Measurements from ENCODE around the gene STAC2.
A peak's percentile ranks its signal among the peaks of the same experiment; 100 is the strongest.

STAC2 gene

GRCh38 chr17:39231091-39231561 lies 5.4 kb upstream of the STAC2 start:
- Histone ChIP-seq H3K4me2 (ENCODE audit: low read length) (no peak overlapping the region), H3K4ac (ENCODE audit: low read depth, low read length) (no peak overlapping the region), H3K36me3 (ENCODE audit: control insufficient read depth, insufficient read depth, low read length) (no peaks in the 10 kb centered on the region), H3K9ac (ENCODE audit: low read length) (no peak overlapping the region), H3K23ac (ENCODE audit: low read length) (no peak overlapping the region), H3K27me3 (ENCODE audit: insufficient read depth, low read length, poor library complexity) (peaks cover 1% of the 10 kb centered on the region), H3K79me1 (ENCODE audit: low read length) (no peaks in the 10 kb centered on the region), H3K27ac (ENCODE audit: low read depth, low read length) (no peak overlapping the region), H3K4me1 (ENCODE audit: control insufficient read depth, low read depth, low read length) (peaks cover 4% of the 10 kb centered on the region), H2BK15ac (replicated peaks; ENCODE audit: low read depth) (no peak overlapping the region), H3K18ac (ENCODE audit: low read length) (no peak overlapping the region), H2AK5ac (ENCODE audit: low read length) (no peak overlapping the region), H2BK5ac (ENCODE audit: low read length) (no peak overlapping the region), H3K56ac (ENCODE audit: low read length) (no peak overlapping the region), H3K4me3 (ENCODE audit: low read length) (no peak overlapping the region), H2BK120ac (ENCODE audit: low read depth, low read length) (no peak overlapping the region), H3K79me2 (ENCODE audit: control insufficient read depth, insufficient read depth, low read length) (no peaks in the 10 kb centered on the region), H4K8ac (ENCODE audit: low read depth, low read length) (no peak overlapping the region), H4K5ac (ENCODE audit: low read length) (no peak overlapping the region)
- DNase-seq, result no peak
- no CpG with 5 or more reads among the region's 10 CpGs for WGBS (ENCODE audit: extremely low coverage, insufficient coverage, low lambda C conversion rate)

GRCh38 chr17:39230361-39230760 lies 4.6 kb upstream of the STAC2 start:
- Histone ChIP-seq H3K79me1 (ENCODE audit: low read length) (no peaks in the 10 kb centered on the region), H3K27me3 (ENCODE audit: insufficient read depth, low read length, poor library complexity) (peaks cover 4% of the 10 kb centered on the region), H3K4me2 (ENCODE audit: low read length) (no peak overlapping the region), H2BK5ac (ENCODE audit: low read length) (no peak overlapping the region), H3K36me3 (ENCODE audit: control insufficient read depth, insufficient read depth, low read length) (no peaks in the 10 kb centered on the region), H3K4ac (ENCODE audit: low read depth, low read length) (no peak overlapping the region), H3K9ac (ENCODE audit: low read length) (no peak overlapping the region), H3K18ac (ENCODE audit: low read length) (no peak overlapping the region), H3K27ac (ENCODE audit: low read depth, low read length) (no peak overlapping the region), H4K5ac (ENCODE audit: low read length) (no peak overlapping the region), H3K4me1 (ENCODE audit: control insufficient read depth, low read depth, low read length) (peaks cover 5% of the 10 kb centered on the region), H3K4me3 (ENCODE audit: low read length) (no peak overlapping the region), H2AK5ac (ENCODE audit: low read length) (no peak overlapping the region), H4K8ac (ENCODE audit: low read depth, low read length) (no peak overlapping the region), H3K23ac (ENCODE audit: low read length) (no peak overlapping the region), H3K56ac (ENCODE audit: low read length) (no peak overlapping the region), H2BK15ac (replicated peaks; ENCODE audit: low read depth) (no peak overlapping the region), H2BK120ac (ENCODE audit: low read depth, low read length) (no peak overlapping the region), H3K79me2 (ENCODE audit: control insufficient read depth, insufficient read depth, low read length) (no peaks in the 10 kb centered on the region)
- no peak for DNase-seq
- WGBS (ENCODE audit: extremely low coverage, insufficient coverage, low lambda C conversion rate), result no CpG with 5 or more reads among the region's 1 CpG

- Histone ChIP-seq H3K36me3 (ENCODE audit: control insufficient read depth, insufficient read depth, low read length) (no peaks in the 10 kb centered on the region), H2BK120ac (ENCODE audit: low read depth, low read length) (no peak overlapping the region), H3K4me2 (ENCODE audit: low read length) (no peak overlapping the region), H2AK5ac (ENCODE audit: low read length) (no peak overlapping the region), H3K79me2 (ENCODE audit: control insufficient read depth, insufficient read depth, low read length) (no peaks in the 10 kb centered on the region), H3K27me3 (ENCODE audit: insufficient read depth, low read length, poor library complexity) (peaks cover 13% of the 10 kb centered on the region), H3K79me1 (ENCODE audit: low read length) (no peaks in the 10 kb centered on the region), H3K4ac (ENCODE audit: low read depth, low read length) (no peak overlapping the region), H2BK15ac (replicated peaks; ENCODE audit: low read depth) (no peak overlapping the region), H4K5ac (ENCODE audit: low read length) (no peak overlapping the region), H3K23ac (ENCODE audit: low read length) (no peak overlapping the region), H3K4me3 (ENCODE audit: low read length) (no peak overlapping the region), H3K18ac (ENCODE audit: low read length) (no peak overlapping the region), H3K27ac (ENCODE audit: low read depth, low read length) (no peak overlapping the region), H3K4me1 (ENCODE audit: control insufficient read depth, low read depth, low read length) (peaks cover 5% of the 10 kb centered on the region), H3K9ac (ENCODE audit: low read length) (no peak overlapping the region), H4K8ac (ENCODE audit: low read depth, low read length) (no peak overlapping the region), H3K56ac (ENCODE audit: low read length) (no peak overlapping the region), H2BK5ac (ENCODE audit: low read length) (no peak overlapping the region)
- DNase-seq, result no peak
- WGBS (ENCODE audit: extremely low coverage, insufficient coverage, low lambda C conversion rate), result no CpG with 5 or more reads among the region's 11 CpGs
Measured at GRCh38 chr17:39229274-39229913, 3.6 kb upstream of the STAC2 start.

GRCh38 chr17:39227364-39227919 lies 1.7 kb upstream of the STAC2 start:
- H2BK15ac ChIP-seq (replicated peaks; ENCODE audit: low read depth), result no peak overlapping the region
- no peak overlapping the region for H3K27ac ChIP-seq (ENCODE audit: low read depth, low read length)
- H4K5ac ChIP-seq (ENCODE audit: low read length), result no peak overlapping the region
- no peak overlapping the region for H3K4ac ChIP-seq (ENCODE audit: low read depth, low read length)
- no peak overlapping the region for H3K4me2 ChIP-seq (ENCODE audit: low read length)
- H3K56ac ChIP-seq (ENCODE audit: low read length), result no peak overlapping the region
- H3K4me1 ChIP-seq (ENCODE audit: control insufficient read depth, low read depth, low read length), result peaks cover 5% of the 10 kb centered on the region
- no peaks in the 10 kb centered on the region for H3K79me1 ChIP-seq (ENCODE audit: low read length)
- H3K36me3 ChIP-seq (ENCODE audit: control insufficient read depth, insufficient read depth, low read length), result no peaks in the 10 kb centered on the region
- no CpG with 5 or more reads among the region's 2 CpGs for WGBS (ENCODE audit: extremely low coverage, insufficient coverage, low lambda C conversion rate)
- H3K18ac ChIP-seq (ENCODE audit: low read length), result no peak overlapping the region
- no peak overlapping the region for H3K4me3 ChIP-seq (ENCODE audit: low read length)
- no peak overlapping the region for H4K8ac ChIP-seq (ENCODE audit: low read depth, low read length)
- no peak for DNase-seq
- no peak overlapping the region for H2BK5ac ChIP-seq (ENCODE audit: low read length)
- H2AK5ac ChIP-seq (ENCODE audit: low read length), result no peak overlapping the region
- no peak overlapping the region for H3K9ac ChIP-seq (ENCODE audit: low read length)
- peaks cover 24% of the 10 kb centered on the region for H3K27me3 ChIP-seq (ENCODE audit: insufficient read depth, low read length, poor library complexity)
- no peak overlapping the region for H2BK120ac ChIP-seq (ENCODE audit: low read depth, low read length)
- no peaks in the 10 kb centered on the region for H3K79me2 ChIP-seq (ENCODE audit: control insufficient read depth, insufficient read depth, low read length)
- no peak overlapping the region for H3K23ac ChIP-seq (ENCODE audit: low read length)

- Histone ChIP-seq H3K36me3 (ENCODE audit: control insufficient read depth, insufficient read depth, low read length) (no peaks in the 10 kb centered on the region), H3K4ac (ENCODE audit: low read depth, low read length) (no peak overlapping the region), H3K23ac (ENCODE audit: low read length) (no peak overlapping the region), H2AK5ac (ENCODE audit: low read length) (no peak overlapping the region), H2BK5ac (ENCODE audit: low read length) (no peak overlapping the region), H2BK120ac (ENCODE audit: low read depth, low read length) (no peak overlapping the region), H3K4me3 (ENCODE audit: low read length) (no peak overlapping the region), H3K4me1 (ENCODE audit: control insufficient read depth, low read depth, low read length) (peaks cover 3% of the 10 kb centered on the region), H2BK15ac (replicated peaks; ENCODE audit: low read depth) (no peak overlapping the region), H3K27me3 (ENCODE audit: insufficient read depth, low read length, poor library complexity) (peaks cover 24% of the 10 kb centered on the region), H3K56ac (ENCODE audit: low read length) (peak overlapping the region; percentile 42), H3K27ac (ENCODE audit: low read depth, low read length) (no peak overlapping the region), H4K8ac (ENCODE audit: low read depth, low read length) (no peak overlapping the region), H3K79me2 (ENCODE audit: control insufficient read depth, insufficient read depth, low read length) (no peaks in the 10 kb centered on the region), H3K18ac (ENCODE audit: low read length) (no peak overlapping the region), H4K5ac (ENCODE audit: low read length) (no peak overlapping the region), H3K79me1 (ENCODE audit: low read length) (no peaks in the 10 kb centered on the region), H3K4me2 (ENCODE audit: low read length) (peak overlapping the region; percentile 34), H3K9ac (ENCODE audit: low read length) (peak overlapping the region; percentile 24)
- WGBS (ENCODE audit: extremely low coverage, insufficient coverage, low lambda C conversion rate), result no CpG with 5 or more reads among the region's 24 CpGs
- DNase-seq, result peak; percentile 91
Measured at GRCh38 chr17:39225959-39226683, 376 bp upstream of the STAC2 start.
